GM12878 (cell line): ENCODE data around the gene SH2D2A. TPM values are rescaled to one million over a fixed set of nuclear protein-coding genes. Genes with fewer than 3 reads are reported as not detected.

Source experiments
- ASH2L ChIP-seq: fragments of 300-600, 200-600 bp; sonication (generic); IDR thresholded peaks from 2 replicates; pipeline ENCODE4 v1.6.1; 2017; ENCODE audit warnings: low read depth, mild to moderate bottlenecking, borderline replicate concordance
- BRCA1 ChIP-seq: IDR thresholded peaks from 2 replicates; pipeline ENCODE4 v1.6.1; 2011; ENCODE audit warnings: low read depth, low read length, improper control_type of control experiment
- CBX3 ChIP-seq: fragments of 200-600 bp; sonication (generic); IDR thresholded peaks from 2 replicates; pipeline ENCODE4 v1.6.1; 2016; ENCODE audit warnings: low read depth, borderline replicate concordance
- CHD4 ChIP-seq: fragments of 200-600 bp; sonication (generic); IDR thresholded peaks from 2 replicates; pipeline ENCODE4 v1.6.1; 2016; ENCODE audit warnings: mild to moderate bottlenecking
- DPF2 ChIP-seq: fragments of 450-650 bp; IDR thresholded peaks from 2 replicates; pipeline ENCODE4 v1.6.1; 2017; ENCODE audit warnings: mild to moderate bottlenecking
- EED ChIP-seq: sonication (generic); IDR thresholded peaks from 2 replicates; pipeline ENCODE4 v1.6.1; 2016; ENCODE audit warnings: antibody characterized with exemption, low read depth
- EGR1 ChIP-seq, 2 experiments: IDR thresholded peaks; 1 replicate in 1 of 2; 2 replicates in 1 of 2; pipeline ENCODE4 v1.6.1; 2011 to 2012; ENCODE audit warnings: low read depth in 2 of 2, low read length in 2 of 2, borderline replicate concordance in 1 of 2, mild to moderate bottlenecking in 1 of 2, moderate library complexity in 1 of 2
- EZH2 ChIP-seq: IDR thresholded peaks from 2 replicates; pipeline ENCODE4 v1.6.1; 2012; ENCODE audit warnings: low read depth, mild to moderate bottlenecking, control low read depth, inconsistent platforms, low read length, borderline replicate concordance; ENCODE audit not compliant: control insufficient read depth
- IKZF1 ChIP-seq: fragments of 450-650 bp; conservative IDR thresholded peaks from 2 replicates; pipeline ENCODE4 v1.6.1; 2017; ENCODE audit warnings: antibody characterized with exemption, mild to moderate bottlenecking
- LARP7 ChIP-seq: fragments of 450-650 bp; IDR thresholded peaks from 2 replicates; pipeline ENCODE4 v1.6.1; 2017; ENCODE audit warnings: mild to moderate bottlenecking
- MEF2B ChIP-seq: fragments of 450-650 bp; IDR thresholded peaks from 2 replicates; pipeline ENCODE4 v1.6.1; 2018; ENCODE audit warnings: mild to moderate bottlenecking, moderate library complexity; ENCODE audit not compliant: partially characterized antibody, poor library complexity, severe bottlenecking
- NBN ChIP-seq: fragments of 450-650 bp; IDR thresholded peaks from 2 replicates; pipeline ENCODE4 v1.6.1; 2016
- NFYA ChIP-seq: IDR thresholded peaks from 2 replicates; pipeline ENCODE4 v1.6.1; 2011; ENCODE audit warnings: low read depth, mild to moderate bottlenecking, low read length, improper control_type of control experiment, borderline replicate concordance
- POU2F2 ChIP-seq: IDR thresholded peaks from 3 replicates; pipeline ENCODE4 v1.6.1; 2011; ENCODE audit warnings: low read depth, mild to moderate bottlenecking, low read length, borderline replicate concordance
- SPI1 ChIP-seq: IDR thresholded peaks from 2 replicates; pipeline ENCODE4 v1.6.1; 2011; ENCODE audit warnings: low read depth, mild to moderate bottlenecking, low read length, moderate library complexity, borderline replicate concordance; ENCODE audit not compliant: insufficient read depth
- YY1 ChIP-seq: IDR thresholded peaks from 2 replicates; pipeline ENCODE4 v1.6.1; 2011; ENCODE audit warnings: low read depth, mild to moderate bottlenecking, low read length
- polyA plus RNA-seq, 11 experiments: library from polyadenylated mRNA; depleted of rRNA in 4 of 11; unstranded in 6 of 11; stranded (reverse) in 5 of 11; fragments of >200 nt; fragmentation: Nextera tagmentation in 4 of 11; fragmentation: Illumina TruSeq in 1 of 11; extraction: Ambion mirVana in 4 of 11; extraction: Trizol in 1 of 11; gene quantifications; 1 replicate in 1 of 11; 2 replicates in 10 of 11; pipeline versions ENCODE4 v1.2.1 to v1.2.3, GENCODE V29; 2011 to 2016; ENCODE audit warnings: inconsistent platforms in 2 of 11, missing spikeins in 2 of 11, low read depth in 1 of 11
- total RNA-seq, 4 experiments: library from RNA; depleted of rRNA in 3 of 4; stranded (reverse); fragments of >200 nt in 3 of 4; fragmentation: Illumina TruSeq in 1 of 4; extraction: Trizol in 1 of 4; gene quantifications; 2 replicates each; pipeline versions ENCODE4 v1.2.1 to v1.2.3, GENCODE V29; 2013 to 2021
- TF ChIP-seq, protein P1 (sequence below): IDR thresholded peaks from 2 replicates; pipeline ENCODE4 v1.6.1; 2012; ENCODE audit warnings: low read depth, low read length, improper control_type of control experiment
- TF ChIP-seq, protein P2 (sequence below): fragments of 450-650 bp; IDR thresholded peaks from 2 replicates; pipeline ENCODE4 v1.6.1; 2016; ENCODE audit warnings: mild to moderate bottlenecking, moderate library complexity, borderline replicate concordance
- TF ChIP-seq, protein P3 (sequence below): fragments of 150-350 bp; IDR thresholded peaks from 2 replicates; pipeline ENCODE4 v1.6.1; 2016; ENCODE audit warnings: low read depth, low read length
- TF ChIP-seq, protein P4 (sequence below): fragments of 450-650 bp; IDR thresholded peaks from 2 replicates; pipeline ENCODE4 v1.6.1; 2018; ENCODE audit warnings: mild to moderate bottlenecking, low read depth, moderate library complexity; ENCODE audit not compliant: partially characterized antibody

SH2D2A gene
- total and polyA plus RNA-seq, 10 of the 15 experiments (the other 5 are each of a cell fraction or from before 2014, with no cell fraction given) = 0.72 to 15.9 (median 7.0) TPM

DNA sequence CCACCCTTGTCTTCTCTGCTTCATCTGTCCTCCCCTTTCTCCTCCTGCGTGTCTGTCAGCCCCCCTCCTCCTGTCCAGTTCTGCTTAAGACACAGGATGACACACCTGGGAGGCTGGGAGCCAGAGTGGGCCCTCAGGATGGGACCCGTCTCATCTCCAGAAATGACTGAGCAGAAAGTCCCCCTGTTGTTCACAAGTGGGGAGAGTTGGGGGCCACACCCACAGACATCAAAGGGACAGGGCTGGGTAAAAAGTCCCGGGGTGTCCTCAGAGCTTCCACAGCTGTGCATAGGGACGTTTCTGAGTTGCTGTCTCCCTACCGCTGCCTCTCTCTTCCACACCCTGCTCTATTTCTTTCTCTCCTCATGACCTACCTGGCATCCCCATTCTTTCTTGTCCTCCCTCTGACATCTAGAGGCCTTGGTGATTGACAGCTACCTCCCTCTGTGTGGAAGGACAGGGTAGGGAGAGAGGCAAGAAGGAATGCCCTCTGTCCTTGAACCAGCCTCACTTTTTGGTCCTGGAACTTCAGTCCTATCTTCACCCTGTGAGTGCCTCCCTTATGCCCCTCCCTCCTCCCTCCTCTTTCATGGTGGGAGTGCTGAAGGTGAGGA, 19.5 kb upstream of the SH2D2A start (continued):
- TF ChIP-seq EGR1 (IDR thresholded peaks at IDR 0.05; ENCODE audit: borderline replicate concordance in 1 of 2, low read depth in 2 of 2, low read length in 2 of 2) (no peak), NFYA (no peak), EED (peak; percentile 98), DPF2 (peak; percentile 95), IKZF1 (peak; percentile 88), SPI1 (peak; percentile 32; the same call in 1 of the 2 replicates), EZH2 (no peak), LARP7 (no peak), BRCA1 (no peak), NBN (peak; percentile 75; the same call in 1 of the 2 replicates), CBX3 (no peak), MEF2B (peak; percentile 46), YY1 (0 out of 2 replicates have a peak, but pooled peaks have one; percentile 20), ASH2L (no peak), CHD4 (no peak), POU2F2 (0 out of 3 replicates have a peak, but pooled peaks have one; percentile 13)
- TF ChIP-seq, protein P1, sequence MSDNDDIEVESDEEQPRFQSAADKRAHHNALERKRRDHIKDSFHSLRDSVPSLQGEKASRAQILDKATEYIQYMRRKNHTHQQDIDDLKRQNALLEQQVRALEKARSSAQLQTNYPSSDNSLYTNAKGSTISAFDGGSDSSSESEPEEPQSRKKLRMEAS = no peak
- TF ChIP-seq, protein P2, sequence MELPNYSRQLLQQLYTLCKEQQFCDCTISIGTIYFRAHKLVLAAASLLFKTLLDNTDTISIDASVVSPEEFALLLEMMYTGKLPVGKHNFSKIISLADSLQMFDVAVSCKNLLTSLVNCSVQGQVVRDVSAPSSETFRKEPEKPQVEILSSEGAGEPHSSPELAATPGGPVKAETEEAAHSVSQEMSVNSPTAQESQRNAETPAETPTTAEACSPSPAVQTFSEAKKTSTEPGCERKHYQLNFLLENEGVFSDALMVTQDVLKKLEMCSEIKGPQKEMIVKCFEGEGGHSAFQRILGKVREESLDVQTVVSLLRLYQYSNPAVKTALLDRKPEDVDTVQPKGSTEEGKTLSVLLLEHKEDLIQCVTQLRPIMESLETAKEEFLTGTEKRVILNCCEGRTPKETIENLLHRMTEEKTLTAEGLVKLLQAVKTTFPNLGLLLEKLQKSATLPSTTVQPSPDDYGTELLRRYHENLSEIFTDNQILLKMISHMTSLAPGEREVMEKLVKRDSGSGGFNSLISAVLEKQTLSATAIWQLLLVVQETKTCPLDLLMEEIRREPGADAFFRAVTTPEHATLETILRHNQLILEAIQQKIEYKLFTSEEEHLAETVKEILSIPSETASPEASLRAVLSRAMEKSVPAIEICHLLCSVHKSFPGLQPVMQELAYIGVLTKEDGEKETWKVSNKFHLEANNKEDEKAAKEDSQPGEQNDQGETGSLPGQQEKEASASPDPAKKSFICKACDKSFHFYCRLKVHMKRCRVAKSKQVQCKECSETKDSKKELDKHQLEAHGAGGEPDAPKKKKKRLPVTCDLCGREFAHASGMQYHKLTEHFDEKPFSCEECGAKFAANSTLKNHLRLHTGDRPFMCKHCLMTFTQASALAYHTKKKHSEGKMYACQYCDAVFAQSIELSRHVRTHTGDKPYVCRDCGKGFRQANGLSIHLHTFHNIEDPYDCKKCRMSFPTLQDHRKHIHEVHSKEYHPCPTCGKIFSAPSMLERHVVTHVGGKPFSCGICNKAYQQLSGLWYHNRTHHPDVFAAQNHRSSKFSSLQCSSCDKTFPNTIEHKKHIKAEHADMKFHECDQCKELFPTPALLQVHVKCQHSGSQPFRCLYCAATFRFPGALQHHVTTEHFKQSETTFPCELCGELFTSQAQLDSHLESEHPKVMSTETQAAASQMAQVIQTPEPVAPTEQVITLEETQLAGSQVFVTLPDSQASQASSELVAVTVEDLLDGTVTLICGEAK = no peak
- TF ChIP-seq, protein P3, sequence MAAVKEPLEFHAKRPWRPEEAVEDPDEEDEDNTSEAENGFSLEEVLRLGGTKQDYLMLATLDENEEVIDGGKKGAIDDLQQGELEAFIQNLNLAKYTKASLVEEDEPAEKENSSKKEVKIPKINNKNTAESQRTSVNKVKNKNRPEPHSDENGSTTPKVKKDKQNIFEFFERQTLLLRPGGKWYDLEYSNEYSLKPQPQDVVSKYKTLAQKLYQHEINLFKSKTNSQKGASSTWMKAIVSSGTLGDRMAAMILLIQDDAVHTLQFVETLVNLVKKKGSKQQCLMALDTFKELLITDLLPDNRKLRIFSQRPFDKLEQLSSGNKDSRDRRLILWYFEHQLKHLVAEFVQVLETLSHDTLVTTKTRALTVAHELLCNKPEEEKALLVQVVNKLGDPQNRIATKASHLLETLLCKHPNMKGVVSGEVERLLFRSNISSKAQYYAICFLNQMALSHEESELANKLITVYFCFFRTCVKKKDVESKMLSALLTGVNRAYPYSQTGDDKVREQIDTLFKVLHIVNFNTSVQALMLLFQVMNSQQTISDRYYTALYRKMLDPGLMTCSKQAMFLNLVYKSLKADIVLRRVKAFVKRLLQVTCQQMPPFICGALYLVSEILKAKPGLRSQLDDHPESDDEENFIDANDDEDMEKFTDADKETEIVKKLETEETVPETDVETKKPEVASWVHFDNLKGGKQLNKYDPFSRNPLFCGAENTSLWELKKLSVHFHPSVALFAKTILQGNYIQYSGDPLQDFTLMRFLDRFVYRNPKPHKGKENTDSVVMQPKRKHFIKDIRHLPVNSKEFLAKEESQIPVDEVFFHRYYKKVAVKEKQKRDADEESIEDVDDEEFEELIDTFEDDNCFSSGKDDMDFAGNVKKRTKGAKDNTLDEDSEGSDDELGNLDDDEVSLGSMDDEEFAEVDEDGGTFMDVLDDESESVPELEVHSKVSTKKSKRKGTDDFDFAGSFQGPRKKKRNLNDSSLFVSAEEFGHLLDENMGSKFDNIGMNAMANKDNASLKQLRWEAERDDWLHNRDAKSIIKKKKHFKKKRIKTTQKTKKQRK = no peak
- TF ChIP-seq, protein P4, sequence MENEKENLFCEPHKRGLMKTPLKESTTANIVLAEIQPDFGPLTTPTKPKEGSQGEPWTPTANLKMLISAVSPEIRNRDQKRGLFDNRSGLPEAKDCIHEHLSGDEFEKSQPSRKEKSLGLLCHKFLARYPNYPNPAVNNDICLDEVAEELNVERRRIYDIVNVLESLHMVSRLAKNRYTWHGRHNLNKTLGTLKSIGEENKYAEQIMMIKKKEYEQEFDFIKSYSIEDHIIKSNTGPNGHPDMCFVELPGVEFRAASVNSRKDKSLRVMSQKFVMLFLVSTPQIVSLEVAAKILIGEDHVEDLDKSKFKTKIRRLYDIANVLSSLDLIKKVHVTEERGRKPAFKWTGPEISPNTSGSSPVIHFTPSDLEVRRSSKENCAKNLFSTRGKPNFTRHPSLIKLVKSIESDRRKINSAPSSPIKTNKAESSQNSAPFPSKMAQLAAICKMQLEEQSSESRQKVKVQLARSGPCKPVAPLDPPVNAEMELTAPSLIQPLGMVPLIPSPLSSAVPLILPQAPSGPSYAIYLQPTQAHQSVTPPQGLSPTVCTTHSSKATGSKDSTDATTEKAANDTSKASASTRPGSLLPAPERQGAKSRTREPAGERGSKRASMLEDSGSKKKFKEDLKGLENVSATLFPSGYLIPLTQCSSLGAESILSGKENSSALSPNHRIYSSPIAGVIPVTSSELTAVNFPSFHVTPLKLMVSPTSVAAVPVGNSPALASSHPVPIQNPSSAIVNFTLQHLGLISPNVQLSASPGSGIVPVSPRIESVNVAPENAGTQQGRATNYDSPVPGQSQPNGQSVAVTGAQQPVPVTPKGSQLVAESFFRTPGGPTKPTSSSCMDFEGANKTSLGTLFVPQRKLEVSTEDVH = no peak
